ENCODE data around the gene SLC25A33. TPM values are rescaled to one million over a fixed set of nuclear protein-coding genes. Genes with fewer than 3 reads are reported as not detected.

SLC25A33 gene
- total and polyA plus RNA-seq, 2 of the 8 experiments (the other 6 are each of a cell fraction or from before 2014, with no cell fraction given), result 7.8 to 12.8 TPM

GRCh38 chr1:9630331-9631111, 91.3 kb downstream of the SLC25A33 start (continued):
- TF ChIP-seq, protein P1, sequence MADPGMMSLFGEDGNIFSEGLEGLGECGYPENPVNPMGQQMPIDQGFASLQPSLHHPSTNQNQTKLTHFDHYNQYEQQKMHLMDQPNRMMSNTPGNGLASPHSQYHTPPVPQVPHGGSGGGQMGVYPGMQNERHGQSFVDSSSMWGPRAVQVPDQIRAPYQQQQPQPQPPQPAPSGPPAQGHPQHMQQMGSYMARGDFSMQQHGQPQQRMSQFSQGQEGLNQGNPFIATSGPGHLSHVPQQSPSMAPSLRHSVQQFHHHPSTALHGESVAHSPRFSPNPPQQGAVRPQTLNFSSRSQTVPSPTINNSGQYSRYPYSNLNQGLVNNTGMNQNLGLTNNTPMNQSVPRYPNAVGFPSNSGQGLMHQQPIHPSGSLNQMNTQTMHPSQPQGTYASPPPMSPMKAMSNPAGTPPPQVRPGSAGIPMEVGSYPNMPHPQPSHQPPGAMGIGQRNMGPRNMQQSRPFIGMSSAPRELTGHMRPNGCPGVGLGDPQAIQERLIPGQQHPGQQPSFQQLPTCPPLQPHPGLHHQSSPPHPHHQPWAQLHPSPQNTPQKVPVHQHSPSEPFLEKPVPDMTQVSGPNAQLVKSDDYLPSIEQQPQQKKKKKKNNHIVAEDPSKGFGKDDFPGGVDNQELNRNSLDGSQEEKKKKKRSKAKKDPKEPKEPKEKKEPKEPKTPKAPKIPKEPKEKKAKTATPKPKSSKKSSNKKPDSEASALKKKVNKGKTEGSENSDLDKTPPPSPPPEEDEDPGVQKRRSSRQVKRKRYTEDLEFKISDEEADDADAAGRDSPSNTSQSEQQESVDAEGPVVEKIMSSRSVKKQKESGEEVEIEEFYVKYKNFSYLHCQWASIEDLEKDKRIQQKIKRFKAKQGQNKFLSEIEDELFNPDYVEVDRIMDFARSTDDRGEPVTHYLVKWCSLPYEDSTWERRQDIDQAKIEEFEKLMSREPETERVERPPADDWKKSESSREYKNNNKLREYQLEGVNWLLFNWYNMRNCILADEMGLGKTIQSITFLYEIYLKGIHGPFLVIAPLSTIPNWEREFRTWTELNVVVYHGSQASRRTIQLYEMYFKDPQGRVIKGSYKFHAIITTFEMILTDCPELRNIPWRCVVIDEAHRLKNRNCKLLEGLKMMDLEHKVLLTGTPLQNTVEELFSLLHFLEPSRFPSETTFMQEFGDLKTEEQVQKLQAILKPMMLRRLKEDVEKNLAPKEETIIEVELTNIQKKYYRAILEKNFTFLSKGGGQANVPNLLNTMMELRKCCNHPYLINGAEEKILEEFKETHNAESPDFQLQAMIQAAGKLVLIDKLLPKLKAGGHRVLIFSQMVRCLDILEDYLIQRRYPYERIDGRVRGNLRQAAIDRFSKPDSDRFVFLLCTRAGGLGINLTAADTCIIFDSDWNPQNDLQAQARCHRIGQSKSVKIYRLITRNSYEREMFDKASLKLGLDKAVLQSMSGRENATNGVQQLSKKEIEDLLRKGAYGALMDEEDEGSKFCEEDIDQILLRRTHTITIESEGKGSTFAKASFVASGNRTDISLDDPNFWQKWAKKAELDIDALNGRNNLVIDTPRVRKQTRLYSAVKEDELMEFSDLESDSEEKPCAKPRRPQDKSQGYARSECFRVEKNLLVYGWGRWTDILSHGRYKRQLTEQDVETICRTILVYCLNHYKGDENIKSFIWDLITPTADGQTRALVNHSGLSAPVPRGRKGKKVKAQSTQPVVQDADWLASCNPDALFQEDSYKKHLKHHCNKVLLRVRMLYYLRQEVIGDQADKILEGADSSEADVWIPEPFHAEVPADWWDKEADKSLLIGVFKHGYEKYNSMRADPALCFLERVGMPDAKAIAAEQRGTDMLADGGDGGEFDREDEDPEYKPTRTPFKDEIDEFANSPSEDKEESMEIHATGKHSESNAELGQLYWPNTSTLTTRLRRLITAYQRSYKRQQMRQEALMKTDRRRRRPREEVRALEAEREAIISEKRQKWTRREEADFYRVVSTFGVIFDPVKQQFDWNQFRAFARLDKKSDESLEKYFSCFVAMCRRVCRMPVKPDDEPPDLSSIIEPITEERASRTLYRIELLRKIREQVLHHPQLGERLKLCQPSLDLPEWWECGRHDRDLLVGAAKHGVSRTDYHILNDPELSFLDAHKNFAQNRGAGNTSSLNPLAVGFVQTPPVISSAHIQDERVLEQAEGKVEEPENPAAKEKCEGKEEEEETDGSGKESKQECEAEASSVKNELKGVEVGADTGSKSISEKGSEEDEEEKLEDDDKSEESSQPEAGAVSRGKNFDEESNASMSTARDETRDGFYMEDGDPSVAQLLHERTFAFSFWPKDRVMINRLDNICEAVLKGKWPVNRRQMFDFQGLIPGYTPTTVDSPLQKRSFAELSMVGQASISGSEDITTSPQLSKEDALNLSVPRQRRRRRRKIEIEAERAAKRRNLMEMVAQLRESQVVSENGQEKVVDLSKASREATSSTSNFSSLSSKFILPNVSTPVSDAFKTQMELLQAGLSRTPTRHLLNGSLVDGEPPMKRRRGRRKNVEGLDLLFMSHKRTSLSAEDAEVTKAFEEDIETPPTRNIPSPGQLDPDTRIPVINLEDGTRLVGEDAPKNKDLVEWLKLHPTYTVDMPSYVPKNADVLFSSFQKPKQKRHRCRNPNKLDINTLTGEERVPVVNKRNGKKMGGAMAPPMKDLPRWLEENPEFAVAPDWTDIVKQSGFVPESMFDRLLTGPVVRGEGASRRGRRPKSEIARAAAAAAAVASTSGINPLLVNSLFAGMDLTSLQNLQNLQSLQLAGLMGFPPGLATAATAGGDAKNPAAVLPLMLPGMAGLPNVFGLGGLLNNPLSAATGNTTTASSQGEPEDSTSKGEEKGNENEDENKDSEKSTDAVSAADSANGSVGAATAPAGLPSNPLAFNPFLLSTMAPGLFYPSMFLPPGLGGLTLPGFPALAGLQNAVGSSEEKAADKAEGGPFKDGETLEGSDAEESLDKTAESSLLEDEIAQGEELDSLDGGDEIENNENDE (IDR thresholded peaks at IDR 0.05; ENCODE audit: insufficient replicate concordance, low read length), result no peak
- TF ChIP-seq TBP (IDR thresholded peaks at IDR 0.05; ENCODE audit: low read depth, low read length), result no peak

Measured in H1 (cell line).